ENCODE measurements around the gene LCN2.

GRCh38 chr9:128182893-128183588, 33.8 kb downstream of the LCN2 start:
- TF ChIP-seq CTCF (conservative IDR thresholded peaks at IDR 0.05; ENCODE audit: low read depth, low read length) (no peak), EZH2 (IDR thresholded peaks at IDR 0.05; ENCODE audit: low read length, unreplicated experiment) (no peak)

Measured in PC-3 (cell line).